ENCODE measurements around the gene RSRP1.

GRCh38 chr1:25216123-25216522 lies 31.1 kb downstream of the RSRP1 start:
- TF ChIP-seq CTCF (IDR thresholded peaks at IDR 0.05 in 4 of 5, conservative IDR thresholded peaks at IDR 0.05 in 1 of 5) (no peak), POLR2A (IDR thresholded peaks at IDR 0.05) (no peak)
